ENCODE results near the gene PLA2G6.

DNA sequence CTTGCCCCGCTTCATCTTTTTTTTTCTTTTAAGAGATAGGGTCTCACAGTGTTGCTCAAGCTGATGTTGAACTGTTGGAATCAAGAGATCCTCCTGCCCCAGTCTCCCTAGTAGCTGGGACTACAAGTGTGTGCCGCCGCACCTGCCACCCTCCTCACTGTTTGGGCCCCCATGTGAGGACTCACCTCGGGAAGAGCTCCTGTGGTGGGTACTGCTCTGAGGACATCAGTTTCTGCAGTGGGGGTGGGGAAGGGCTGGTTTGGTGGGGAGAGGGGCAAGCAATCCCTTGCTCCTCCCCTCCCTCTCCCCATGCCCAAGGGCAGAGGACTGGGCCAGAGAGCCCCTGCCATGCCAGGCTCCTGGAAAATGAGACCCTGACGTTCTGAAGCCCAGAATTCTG, 96.1 kb downstream of the PLA2G6 start:
- no peak for TF ChIP-seq POLR2A (IDR thresholded peaks at IDR 0.05)
- no peak for TF ChIP-seq CTCF (IDR thresholded peaks at IDR 0.05)
